WTC11 (cell line): Measurements from ENCODE around the gene TNIP1. TPM values are rescaled to one million over a fixed set of nuclear protein-coding genes. Genes with fewer than 3 reads are reported as not detected.

Experiments
- ATAC-seq: fragments of 200-7000 bp; cut with Tn5 transposase; 2 replicates; pipeline ENCODE4 v1.10.0; 2021; ENCODE audit warnings: mild to moderate bottlenecking, moderate library complexity
- CTCF ChIA-PET: fragments of 300-600 bp; sonication (Branson Sonifier 250); formaldehyde crosslinking; loops from one replicate; lab custom pipeline; 2021; ENCODE audit warnings: antibody characterized with exemption; lab: Charles Lee
- POLR2A ChIA-PET: fragments of 350-600 bp; sonication (Branson Sonifier 250); formaldehyde crosslinking; loops from one replicate; lab custom pipeline; 2021; ENCODE audit warnings: antibody characterized with exemption; lab: Charles Lee
- DNase-seq: peaks from one replicate; pipeline ENCODE4 v3.0.0; 2021; ENCODE audit warnings: low spot score
- H3K27ac Mint-ChIP-seq: 2 replicates; pipeline ENCODE4 v1.8.0; 2021; ENCODE audit warnings: mixed read lengths
- H3K27me3 Mint-ChIP-seq: 2 replicates; pipeline ENCODE4 v1.8.0; 2021; ENCODE audit warnings: low read depth, mild to moderate bottlenecking, moderate library complexity, mixed read lengths
- H3K36me3 Mint-ChIP-seq: 2 replicates; pipeline ENCODE4 v1.8.0; 2021; ENCODE audit warnings: mixed read lengths
- H3K4me1 Mint-ChIP-seq: 2 replicates; pipeline ENCODE4 v1.8.0; 2022; ENCODE audit warnings: mixed read lengths
- H3K4me3 Mint-ChIP-seq: 2 replicates; pipeline ENCODE4 v1.8.0; 2021; ENCODE audit warnings: mild to moderate bottlenecking, moderate library complexity, mixed read lengths
- H3K9me3 Mint-ChIP-seq: 2 replicates; pipeline ENCODE4 v1.8.0; 2021; ENCODE audit warnings: mixed read lengths
- ARID4B ChIP-seq: sonication (generic); formaldehyde crosslinking; IDR thresholded peaks from 2 replicates; pipeline ENCODE4 v1.8.0; 2023; ENCODE audit warnings: missing genetic modification reagents, mild to moderate bottlenecking, borderline replicate concordance
- E2F5 ChIP-seq: sonication (generic); formaldehyde crosslinking; IDR thresholded peaks from 2 replicates; pipeline ENCODE4 v1.8.1; 2022; ENCODE audit warnings: mild to moderate bottlenecking, moderate library complexity, missing genetic modification reagents
- GABPB1 ChIP-seq: sonication (generic); formaldehyde crosslinking; IDR thresholded peaks from 2 replicates; pipeline ENCODE4 v1.8.1; 2023; ENCODE audit warnings: mild to moderate bottlenecking, missing genetic modification reagents
- HMGXB4 ChIP-seq: sonication (generic); formaldehyde crosslinking; IDR thresholded peaks from 2 replicates; pipeline ENCODE4 v1.8.1; 2023; ENCODE audit warnings: mild to moderate bottlenecking, moderate library complexity, missing genetic modification reagents
- JAZF1 ChIP-seq: fragments of 250-450 bp; sonication (Bioruptor Pico); IDR thresholded peaks from 2 replicates; pipeline ENCODE4 v1.9.0; 2021; ENCODE audit warnings: moderate library complexity, mild to moderate bottlenecking, inconsistent platforms
- MAX ChIP-seq: sonication (generic); formaldehyde crosslinking; IDR thresholded peaks from 2 replicates; pipeline ENCODE4 v1.8.0; 2022; ENCODE audit warnings: mild to moderate bottlenecking, missing genetic modification reagents
- MLX ChIP-seq: sonication (generic); formaldehyde crosslinking; IDR thresholded peaks from 2 replicates; pipeline ENCODE4 v1.8.1; 2023; ENCODE audit warnings: mild to moderate bottlenecking, missing genetic modification reagents, moderate library complexity
- RELA ChIP-seq: sonication (generic); formaldehyde crosslinking; IDR thresholded peaks from 2 replicates; pipeline ENCODE4 v1.8.1; 2022; ENCODE audit warnings: missing genetic modification reagents, mild to moderate bottlenecking, borderline replicate concordance
- TCF7 ChIP-seq: sonication (generic); formaldehyde crosslinking; IDR thresholded peaks from 2 replicates; pipeline ENCODE4 v1.8.0; 2022; ENCODE audit warnings: mild to moderate bottlenecking, low read depth, missing genetic modification reagents, moderate library complexity
- ZBTB43 ChIP-seq: sonication (generic); formaldehyde crosslinking; IDR thresholded peaks from 2 replicates; pipeline ENCODE4 v1.8.1; 2023; ENCODE audit warnings: mild to moderate bottlenecking, missing genetic modification reagents
- ZNF219 ChIP-seq: sonication (generic); formaldehyde crosslinking; IDR thresholded peaks from 2 replicates; pipeline ENCODE4 v1.8.0; 2023; ENCODE audit warnings: missing genetic modification reagents, mild to moderate bottlenecking, borderline replicate concordance
- ZNF416 ChIP-seq: fragments of 250-450 bp; sonication (Bioruptor Pico); IDR thresholded peaks from 2 replicates; pipeline ENCODE4 v1.9.0; 2021; ENCODE audit warnings: mild to moderate bottlenecking, inconsistent platforms
- ZNF425 ChIP-seq: fragments of 250-450 bp; sonication (Bioruptor Pico); conservative IDR thresholded peaks from 2 replicates; pipeline ENCODE4 v1.9.0; 2021; ENCODE audit warnings: mild to moderate bottlenecking
- ZNF512 ChIP-seq: sonication (generic); formaldehyde crosslinking; IDR thresholded peaks from 2 replicates; pipeline ENCODE4 v1.8.1; 2022; ENCODE audit warnings: missing genetic modification reagents, borderline replicate concordance
- total RNA-seq: library from RNA; stranded (reverse); gene quantifications from 3 replicates; pipeline ENCODE4 v1.2.3, GENCODE V29; 2021

TNIP1 gene
- total RNA-seq, 1 experiment from 2014 or later: 41.1 TPM

- TF ChIP-seq ZNF512 (CRISPR knock-in tag) (no peak), E2F5 (CRISPR knock-in tag) (no peak), TCF7 (no peak), ZNF416 (CRISPR knock-in tag) (no peak), RELA (CRISPR knock-in tag) (no peak)
These were observed 58.3 kb downstream of the TNIP1 start (continued) for GRCh38 chr5:151022511-151023018.

GRCh38 chr5:151021746-151022145 lies 59.1 kb downstream of the TNIP1 start:
- ChIA-PET CTCF (interaction anchor here (2.1 to 2.3 kb wide), 4 partner anchors 20 to 94 kb away, joined by 9 to 21 read pairs (median 14); no protein-coding TSS in a partner anchor), POLR2A (interaction anchor here (0.6 to 1.1 kb wide), 2 partner anchors 17 to 19 kb away, joined by 3 read pairs; no protein-coding TSS in a partner anchor)
- TF ChIP-seq ZNF425 (CRISPR knock-in tag): no peak
- no peak for TF ChIP-seq ZNF219 (CRISPR knock-in tag)
- no peak for TF ChIP-seq ARID4B (CRISPR knock-in tag)
- Mint-ChIP-seq H3K9me3 (no peaks in the 10 kb centered on the region), H3K36me3 (no peaks in the 10 kb centered on the region; the same call in 1 of the 2 replicates), H3K27ac (no peak overlapping the region), H3K4me1 (peaks cover 4% of the 10 kb centered on the region), H3K27me3 (peaks cover 52% of the 10 kb centered on the region), H3K4me3 (peak overlapping the region; percentile 2; the same call in 1 of the 2 replicates)
- DNase-seq (no peak), ATAC-seq (no peak)

- H3K27me3 Mint-ChIP-seq: peaks cover 52% of the 10 kb centered on the region
- CTCF ChIA-PET: interaction anchor here (0.6 to 2.3 kb wide), 8 partner anchors 18 to 218 kb away, joined by 4 to 21 read pairs (median 9); no protein-coding TSS in a partner anchor
- no peak within 1 kb of the TSS for H3K27ac Mint-ChIP-seq
- POLR2A ChIA-PET: interaction anchor here (1.0 to 1.1 kb wide), 2 partner anchors 18 kb away, joined by 3 to 5 read pairs; no protein-coding TSS in a partner anchor
- H3K9me3 Mint-ChIP-seq: no peaks in the 10 kb centered on the region
- ATAC-seq: peak; percentile 99
- H3K36me3 Mint-ChIP-seq: no peaks in the 10 kb centered on the region
- peak within 1 kb of the TSS; percentile 77 for H3K4me3 Mint-ChIP-seq
- peaks cover 4% of the 10 kb centered on the region for H3K4me1 Mint-ChIP-seq
- DNase-seq: peak; percentile 89
- TF ChIP-seq E2F5 (CRISPR knock-in tag): no peak
- TF ChIP-seq JAZF1 (CRISPR knock-in tag): no peak
- TF ChIP-seq GABPB1: 0 out of 2 replicates have a peak, but pooled peaks have one; percentile 24
- no peak for TF ChIP-seq ZBTB43 (CRISPR knock-in tag)
- no peak for TF ChIP-seq HMGXB4 (CRISPR knock-in tag)
- no peak for TF ChIP-seq MLX (CRISPR knock-in tag)
- 0 out of 2 replicates have a peak, but pooled peaks have one; percentile 43 for TF ChIP-seq MAX (CRISPR knock-in tag)
These were observed 60.3 kb downstream of the TNIP1 start, which contains the start of gene GPX3 for GRCh38 chr5:151020304-151021110. GPX3 (plus strand) TSS chr5:151020591; CDS start chr5:151020655, 64 bp downstream.
